Heart left ventricle (tissue), 13 donors: Measurements from ENCODE around the gene CDH12.
"Not testable (repeated sequence)": the region's sequence is repeated elsewhere in the genome, so short reads cannot be mapped to it uniquely, and the experiment has no call there.

ENCODE experiments used
- POLR2A ChIP-seq, 2 donors: fragments of 450-650 bp; IDR thresholded peaks; one replicate each; pipeline ENCODE4 v1.6.1; 2017; ENCODE audit warnings: antibody characterized with exemption in 2 of 2, mild to moderate bottlenecking in 2 of 2, moderate library complexity in 2 of 2
- TF ChIP-seq, protein P1 (sequence below), 12 donors: fragments of 200-600 bp; sonication (generic) in 4 of 12; IDR thresholded peaks; one replicate each; pipeline versions ENCODE4 v1.5.0 to v1.8.0; 2018 to 2022; ENCODE audit warnings: antibody characterized with exemption in 12 of 12, mild to moderate bottlenecking in 5 of 12
- donor health status: ischemic (EF 13 %, LVEDD 7.1; RV severe dilation, severe dysfunction).
- donor health status: DM: no; HTN: yes; CAD: no.
- donor health status: DM: no; HTN: no; CAD: no.
- donor health status: ischemic (EF 25% LVEDD 6.9; RV normal size, moderate dysfunction).
- donor health status: ischemic (EF 25% LVEDD 5.7; RV mildly dilated, moderate dysfunction).
- donor health status: ischemic (EF 35%, LVEDD 5.7; RV mildly dilated, moderate dysfunction).
- donor health status: nonischemic (EF 11% LVEDD 7.7; RV severe dilation, severe dysfunction).
- donor health status: DM: yes; HTN: yes; CAD: no.
- donor health status: PGD.
- donor health status: ischemic (EF 29% LVEDD 5.4; RV normal size, mild dysfunction).
- donor health status: nonischemic (EF 23%, LVEDD 6.1; RV moderate dilation, normal function).

- TF ChIP-seq, protein P1, sequence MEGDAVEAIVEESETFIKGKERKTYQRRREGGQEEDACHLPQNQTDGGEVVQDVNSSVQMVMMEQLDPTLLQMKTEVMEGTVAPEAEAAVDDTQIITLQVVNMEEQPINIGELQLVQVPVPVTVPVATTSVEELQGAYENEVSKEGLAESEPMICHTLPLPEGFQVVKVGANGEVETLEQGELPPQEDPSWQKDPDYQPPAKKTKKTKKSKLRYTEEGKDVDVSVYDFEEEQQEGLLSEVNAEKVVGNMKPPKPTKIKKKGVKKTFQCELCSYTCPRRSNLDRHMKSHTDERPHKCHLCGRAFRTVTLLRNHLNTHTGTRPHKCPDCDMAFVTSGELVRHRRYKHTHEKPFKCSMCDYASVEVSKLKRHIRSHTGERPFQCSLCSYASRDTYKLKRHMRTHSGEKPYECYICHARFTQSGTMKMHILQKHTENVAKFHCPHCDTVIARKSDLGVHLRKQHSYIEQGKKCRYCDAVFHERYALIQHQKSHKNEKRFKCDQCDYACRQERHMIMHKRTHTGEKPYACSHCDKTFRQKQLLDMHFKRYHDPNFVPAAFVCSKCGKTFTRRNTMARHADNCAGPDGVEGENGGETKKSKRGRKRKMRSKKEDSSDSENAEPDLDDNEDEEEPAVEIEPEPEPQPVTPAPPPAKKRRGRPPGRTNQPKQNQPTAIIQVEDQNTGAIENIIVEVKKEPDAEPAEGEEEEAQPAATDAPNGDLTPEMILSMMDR (IDR thresholded peaks at IDR 0.05): not testable (repeated sequence)
- TF ChIP-seq POLR2A (IDR thresholded peaks at IDR 0.05): not testable (repeated sequence)
These were observed 538.1 kb downstream of the CDH12 start for GRCh38 chr5:22315052-22315451.
